NCI-H526 (cell line): ENCODE results near the gene ZNF329.

ENCODE experiments used
- DNase-seq, 2 experiments: peaks; one replicate each; lab custom pipeline; 2025; lab: John Stamatoyannopoulos, UW

The ZNF329 gene

DNA sequence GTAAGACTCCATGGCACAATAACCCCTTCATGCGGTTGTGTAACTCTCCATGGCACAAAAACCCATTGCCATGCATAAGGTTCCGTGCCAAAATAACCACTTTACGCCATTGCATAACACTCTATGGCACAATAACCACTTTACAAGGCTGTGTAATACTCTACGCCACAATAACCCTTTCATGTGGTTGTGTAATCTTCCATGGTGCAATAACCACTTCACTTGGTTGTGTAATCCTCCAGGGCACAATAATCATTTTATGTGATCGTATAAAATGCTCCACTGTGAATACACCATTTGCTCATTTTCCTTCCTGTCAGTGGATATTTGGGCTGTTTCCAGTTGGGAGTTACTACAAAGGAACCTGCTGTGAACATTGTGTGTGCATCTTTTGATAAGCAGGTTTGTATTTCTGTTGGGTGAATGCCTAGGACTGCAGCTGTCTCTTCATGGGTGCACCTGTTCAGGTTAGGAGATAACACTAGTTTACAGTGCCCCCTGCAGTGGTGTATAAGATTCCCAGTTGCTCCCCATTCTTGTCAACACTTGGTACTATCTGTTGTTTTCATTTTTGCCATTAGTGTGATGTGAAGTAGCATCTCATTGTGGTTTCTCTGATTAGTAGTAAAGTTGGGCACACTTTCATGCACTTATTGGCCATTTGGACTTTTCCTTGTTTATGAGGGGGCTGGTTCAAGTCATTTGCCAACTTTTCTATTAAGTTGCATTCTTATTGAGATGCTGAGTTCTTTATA is 31.4 kb downstream of the ZNF329 start:
- no peak for DNase-seq

DNA sequence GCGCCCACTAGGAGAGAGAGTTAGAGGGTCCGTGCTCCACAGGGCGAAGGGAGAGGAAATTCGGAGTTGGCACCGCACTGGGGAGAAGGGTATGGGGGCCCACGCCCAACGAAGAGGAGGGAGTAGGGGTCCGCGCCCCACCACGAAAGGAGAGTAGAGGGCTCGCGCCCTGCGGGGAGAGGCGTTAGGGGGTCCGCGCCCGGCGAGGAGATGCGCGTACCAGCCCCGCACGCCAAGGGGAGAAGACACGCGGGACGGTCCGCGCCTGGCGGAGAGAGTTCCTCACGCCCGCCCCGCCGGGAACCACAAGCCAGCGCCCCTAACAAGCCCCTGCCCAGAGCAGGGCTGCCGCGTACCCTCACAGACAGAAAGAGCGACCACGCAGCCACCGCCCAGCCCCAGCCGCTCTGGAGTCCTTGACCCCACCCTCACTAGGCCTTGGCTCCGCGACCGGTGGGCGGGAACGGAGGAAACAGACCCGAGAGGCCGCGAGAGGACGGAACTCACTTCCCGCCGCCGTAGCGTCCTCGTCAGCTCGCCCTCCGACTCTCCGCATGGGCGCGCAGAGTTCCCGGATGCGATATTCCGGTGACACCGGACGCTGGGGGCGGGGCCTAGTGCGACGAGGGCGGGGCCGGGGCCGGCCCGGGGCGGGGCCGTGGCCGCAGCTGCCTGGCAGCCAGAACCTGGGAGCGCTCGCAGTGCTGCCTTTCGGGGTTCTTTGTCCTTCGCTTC is 32.6 kb downstream of the ZNF329 start:
- DNase-seq, result no peak

DNA sequence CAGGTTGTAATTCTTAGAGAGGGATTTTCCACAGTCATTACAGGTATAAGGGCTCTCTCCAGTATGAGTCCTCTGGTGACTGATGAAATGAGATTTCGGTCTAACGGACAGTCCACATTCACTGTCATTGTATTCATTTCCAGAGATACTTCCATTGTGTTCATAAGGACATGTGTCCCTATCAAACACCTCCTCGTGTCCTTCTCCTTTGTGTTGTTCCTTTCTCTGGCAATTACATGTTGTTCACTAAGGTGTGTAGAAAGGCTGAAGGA is 42.1 kb downstream of the ZNF329 start:
- DNase-seq, result no peak

DNA sequence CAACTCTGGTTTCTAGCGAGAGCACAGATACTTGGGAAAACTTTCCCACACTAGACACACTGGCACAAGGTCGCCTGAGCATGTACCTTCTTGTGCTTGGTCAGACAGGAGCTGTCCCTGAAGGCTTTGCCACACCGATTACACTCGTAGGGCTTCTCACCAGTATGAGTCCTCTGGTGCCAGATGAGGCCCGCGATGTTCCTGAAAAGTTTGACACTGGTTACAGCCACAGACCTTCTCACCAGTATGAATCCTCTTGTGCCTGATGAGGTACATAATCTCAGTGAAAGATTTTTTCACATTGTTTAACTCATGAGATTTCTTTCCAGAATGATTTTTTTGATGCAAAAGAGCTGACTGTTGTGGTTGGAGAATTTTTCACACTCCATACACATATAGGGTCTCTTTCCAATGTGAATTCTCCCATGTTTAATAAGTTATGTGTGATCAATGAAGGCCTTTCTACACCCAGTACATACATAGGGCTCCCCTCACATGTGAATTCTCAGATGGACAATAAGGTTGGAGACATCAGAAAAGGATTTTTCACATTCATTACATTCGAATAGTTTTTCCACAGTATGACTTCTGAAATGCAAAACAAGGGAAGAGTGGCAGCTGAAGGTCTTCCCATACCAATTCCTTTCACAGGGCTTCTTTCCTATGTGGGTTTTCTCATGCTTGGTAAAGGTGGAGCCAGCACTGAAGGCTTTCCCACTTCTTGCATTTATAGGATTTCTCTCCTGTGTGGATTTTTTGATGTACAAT is 42.6 kb downstream of the ZNF329 start:
- DNase-seq, result no peak

DNA sequence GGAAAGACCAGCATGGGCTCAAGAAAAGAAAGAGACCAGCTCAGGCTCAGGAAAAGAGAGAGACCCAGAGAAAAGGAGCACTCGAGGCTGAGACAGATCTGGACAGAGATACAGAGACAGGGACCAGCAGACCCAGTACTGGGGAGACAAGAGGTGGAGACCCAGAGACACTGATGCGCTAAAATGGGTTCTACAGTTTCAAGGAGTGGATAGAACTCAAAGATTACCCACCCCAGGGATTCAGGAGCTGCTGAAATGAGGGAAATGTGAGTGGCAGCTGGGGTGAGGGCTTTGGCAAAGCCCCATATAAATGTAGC is 51.9 kb downstream of the ZNF329 start:
- DNase-seq, result no peak

DNA sequence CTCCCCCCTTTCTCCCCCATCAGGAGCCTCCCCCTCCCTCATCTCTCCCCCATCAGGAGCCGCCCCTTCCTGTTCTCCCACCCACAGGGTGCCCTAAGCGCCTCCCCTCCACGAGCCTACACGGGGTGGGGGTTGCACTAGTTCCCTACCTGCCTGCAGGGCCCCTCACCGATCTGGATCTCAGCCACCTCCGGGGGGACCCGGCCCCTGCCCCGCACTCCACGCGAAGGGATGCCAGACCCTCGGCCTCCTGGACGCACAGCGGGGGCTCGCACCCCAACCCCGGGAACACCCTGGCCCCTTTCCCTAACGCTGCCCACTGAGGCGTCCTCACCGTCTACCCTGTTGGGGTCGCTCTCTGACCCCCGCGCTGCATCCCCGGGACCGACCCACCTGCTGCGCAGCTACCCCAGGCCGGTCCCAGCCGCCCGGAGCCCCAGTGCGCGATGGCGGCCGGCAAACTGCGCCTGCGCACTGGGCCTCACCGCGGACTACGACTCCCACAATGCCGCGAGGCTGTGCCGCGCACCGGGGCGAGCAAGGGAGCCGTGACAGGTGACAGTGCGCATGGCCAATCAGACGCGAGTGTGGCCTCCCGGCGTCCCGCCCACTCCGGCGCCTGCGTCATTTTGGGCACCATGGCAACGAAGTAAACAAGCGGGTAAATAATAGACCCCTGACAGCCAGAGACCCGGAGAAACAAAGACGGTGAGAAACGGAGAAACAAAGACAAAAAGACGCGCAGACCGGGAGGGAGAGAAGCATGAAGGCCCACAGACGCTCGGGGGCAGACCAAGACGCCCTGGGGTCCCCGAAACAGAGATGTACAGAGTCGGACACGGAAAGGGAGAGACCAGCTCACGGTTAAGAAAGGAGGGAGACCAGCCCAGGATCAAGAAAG is 52.6 kb downstream of the ZNF329 start, which contains the start of gene ZSCAN18:
ZSCAN18 (minus strand) TSS at position 451 of the 901 bp plus-strand sequence. CDS start 7,964 bp downstream, outside the sequence.
- peak; percentile 90 to 97 for DNase-seq

DNA sequence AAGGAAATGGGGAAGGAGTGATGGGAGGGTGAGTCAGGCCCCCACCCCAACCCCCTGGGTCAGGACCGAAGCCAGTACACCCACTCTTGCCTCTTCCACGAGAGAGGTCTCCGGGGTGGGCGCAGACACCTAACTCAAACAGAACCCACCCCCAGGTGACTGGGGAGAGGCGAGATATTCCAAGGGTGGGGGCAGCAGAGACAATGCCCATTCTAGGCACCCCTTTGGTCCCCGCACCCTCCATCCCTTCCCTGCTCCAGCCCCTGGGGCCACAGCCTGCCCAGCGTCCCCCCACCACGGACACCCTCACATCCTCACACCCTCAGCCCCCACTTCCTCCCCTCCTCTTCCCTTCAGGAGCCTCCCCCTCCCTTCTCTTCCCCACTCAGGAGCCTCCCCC is 53.2 kb downstream of the ZNF329 start:
- DNase-seq, result no peak

DNA sequence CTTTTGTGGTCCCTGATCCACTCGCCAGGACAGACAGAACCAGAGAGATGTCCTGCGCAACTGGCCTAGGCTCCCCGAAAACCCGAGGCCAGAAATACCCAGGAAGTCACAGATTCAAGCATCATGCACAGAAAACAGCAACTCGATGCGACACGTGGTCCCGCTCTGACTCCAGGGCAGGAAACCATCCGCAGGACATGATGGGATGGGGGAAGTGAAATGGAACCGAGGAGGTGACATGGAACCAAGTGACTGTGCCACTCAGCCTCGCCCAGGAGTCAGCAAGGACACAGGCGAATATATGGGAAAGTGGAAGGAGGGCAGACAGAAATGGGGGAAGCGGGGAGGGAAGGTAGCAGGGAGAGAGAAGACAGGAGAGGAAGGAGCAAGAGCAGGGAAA is 53.7 kb downstream of the ZNF329 start:
- DNase-seq, result no peak

DNA sequence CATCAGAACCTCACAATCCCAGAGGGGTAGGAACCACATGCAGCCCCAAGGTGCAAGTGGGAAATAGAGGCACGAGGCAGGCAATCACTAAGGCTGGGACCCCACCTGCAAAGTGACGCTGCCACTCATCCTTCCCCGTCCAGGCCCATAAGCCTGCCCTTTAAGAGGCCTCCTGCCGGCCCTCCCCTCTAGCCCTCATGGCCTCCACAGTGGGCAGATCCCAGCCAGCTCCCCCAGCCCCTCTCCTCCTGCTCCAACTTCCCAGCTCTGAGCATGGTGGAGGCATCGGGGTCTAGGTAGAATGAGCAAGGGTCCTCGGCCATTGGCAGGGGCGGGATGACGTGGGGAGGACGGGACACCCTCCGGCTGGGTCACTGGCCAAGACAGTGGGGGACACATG is 55.3 kb downstream of the ZNF329 start:
- DNase-seq, result no peak

DNA sequence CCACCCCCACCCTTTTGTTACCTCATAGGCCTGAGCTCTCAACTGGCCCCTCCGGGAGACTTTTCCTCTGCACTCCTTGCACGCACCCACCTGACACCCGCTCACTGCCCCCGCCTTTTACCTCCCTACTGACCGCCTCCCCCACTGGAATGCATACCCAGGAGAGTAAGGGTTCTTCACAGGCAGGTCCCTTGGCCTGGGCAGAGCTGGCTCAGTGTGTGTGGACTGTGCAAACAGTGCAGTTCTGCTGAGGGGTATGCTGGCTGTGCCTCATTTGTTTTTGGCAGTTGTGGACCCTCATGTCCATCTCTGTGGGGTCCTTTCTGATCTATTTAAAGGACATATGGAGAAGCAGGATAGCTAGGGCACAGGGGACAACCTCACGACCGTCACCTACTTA is 57.5 kb downstream of the ZNF329 start:
- DNase-seq, result no peak

DNA sequence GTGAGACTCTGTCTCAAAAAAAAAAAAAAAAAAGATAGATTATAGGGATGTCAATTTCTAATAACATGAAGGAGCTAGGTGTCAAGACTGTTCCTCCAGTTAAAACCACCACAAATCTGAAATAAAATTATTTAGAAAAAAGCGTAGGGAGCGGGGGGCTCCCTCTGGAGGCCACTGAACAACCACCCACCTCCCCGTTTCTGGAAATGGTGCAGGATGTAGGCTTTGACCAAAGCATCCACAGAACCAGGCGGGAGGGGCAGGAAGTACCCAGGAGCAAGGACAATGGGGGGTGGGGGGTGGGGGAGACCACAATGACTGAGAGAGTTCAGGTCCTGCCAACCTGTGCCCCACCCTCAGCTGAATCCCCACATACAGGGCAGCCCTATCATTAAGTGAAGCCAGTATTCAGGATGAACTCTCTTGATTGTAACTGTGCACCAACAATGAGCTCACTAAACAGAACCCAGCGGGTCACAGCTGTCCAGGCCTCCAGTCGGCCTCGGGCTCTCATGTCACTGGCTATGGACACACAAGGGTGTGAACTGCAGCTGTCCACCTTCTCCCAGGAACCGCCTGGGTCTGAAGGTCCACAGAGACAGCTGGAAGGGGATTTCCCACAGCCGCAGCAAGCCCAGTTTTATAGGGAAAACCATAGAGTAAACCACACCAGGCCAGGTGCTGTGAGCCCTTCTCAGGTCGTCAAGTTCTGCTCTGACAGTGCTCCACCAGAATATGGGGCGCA is 59.2 kb downstream of the ZNF329 start:
- DNase-seq, result no peak

DNA sequence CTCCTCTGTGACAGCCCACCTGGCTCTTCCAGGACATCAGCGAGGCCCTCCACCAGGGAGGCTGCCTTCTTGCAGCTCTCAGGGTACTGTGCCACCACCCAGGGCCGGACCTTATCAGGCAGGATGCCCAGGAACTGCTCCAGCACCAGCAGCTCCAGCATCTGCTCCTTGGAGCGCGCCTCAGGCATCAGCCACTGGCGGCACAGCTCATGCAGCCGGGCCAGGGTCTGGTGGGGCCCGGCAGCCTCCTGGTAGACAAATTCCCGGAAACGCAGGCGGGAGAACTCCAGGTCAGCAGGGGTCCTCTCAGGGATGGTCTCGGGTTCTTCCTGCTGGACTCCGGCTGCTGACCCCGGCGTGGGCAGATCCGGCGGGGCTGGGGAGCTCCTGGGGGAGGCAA is 60.7 kb downstream of the ZNF329 start:
- no peak for DNase-seq

DNA sequence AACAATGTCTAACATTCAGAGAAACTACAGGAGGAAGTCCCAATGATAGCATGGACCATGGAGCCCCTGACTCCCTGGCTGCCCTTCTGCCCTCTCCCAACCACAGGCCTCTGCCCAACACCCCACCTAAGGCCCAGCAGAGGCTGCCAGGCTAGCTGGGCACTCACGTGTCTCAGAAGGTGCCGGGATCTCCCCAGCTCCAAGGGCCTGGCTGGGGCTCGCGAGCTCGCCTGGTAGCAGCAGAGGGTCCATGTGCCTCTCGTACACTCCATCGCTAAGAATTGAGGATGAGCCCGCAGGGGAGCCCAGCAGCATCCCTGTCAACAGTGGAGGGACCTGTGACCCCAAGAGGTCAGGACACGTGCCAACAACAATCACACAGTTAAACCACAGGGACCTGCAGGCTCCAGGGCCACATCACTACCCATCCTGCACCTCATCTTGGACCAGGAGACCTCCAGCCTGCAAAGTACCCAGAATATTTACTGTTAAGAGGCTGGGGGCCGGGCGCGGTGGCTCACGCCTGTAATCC is 62.0 kb downstream of the ZNF329 start:
- DNase-seq, result no peak

DNA sequence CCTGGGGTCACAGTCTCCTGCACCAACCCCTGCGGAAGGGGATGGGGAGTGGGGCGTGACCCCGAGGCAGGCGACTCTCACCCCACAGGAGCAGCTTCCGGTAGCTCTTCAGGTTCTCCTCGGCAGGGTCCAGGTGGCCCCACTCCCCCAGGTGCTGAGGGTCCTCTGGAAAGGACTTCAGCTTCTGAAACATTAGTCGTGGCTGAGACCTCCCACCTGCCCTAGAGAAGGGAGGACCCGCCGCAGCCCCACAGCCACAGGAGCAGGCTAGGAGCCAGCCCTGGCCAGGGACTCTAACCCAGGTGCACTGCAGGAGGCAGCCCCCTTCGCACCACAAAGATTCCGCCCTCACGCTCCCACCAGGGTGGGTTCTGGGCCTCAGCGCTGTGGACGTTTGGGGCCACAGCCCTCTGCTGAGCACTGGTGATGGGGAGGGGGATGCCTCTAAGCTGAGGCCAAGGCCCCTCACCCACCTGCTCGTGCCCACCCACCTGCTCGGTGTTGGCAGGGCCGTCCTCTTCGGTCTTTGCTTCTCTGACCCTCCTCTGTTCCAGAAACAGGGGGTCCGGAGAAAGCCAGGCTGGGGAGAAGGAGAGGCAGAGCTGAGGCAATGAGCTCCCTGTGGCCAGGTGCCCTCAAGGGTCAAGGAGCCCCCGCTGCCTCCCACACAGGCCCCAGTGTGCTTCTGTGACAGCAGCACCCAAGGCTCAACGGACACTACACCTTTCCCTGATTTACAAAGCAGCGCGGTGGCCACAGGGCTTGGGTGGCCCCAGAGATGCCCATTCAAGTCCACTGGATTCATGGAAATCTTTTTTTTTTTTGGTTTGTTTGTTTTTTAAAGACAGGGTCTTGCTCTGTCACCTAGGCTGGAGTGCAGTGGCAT is 63.5 kb downstream of the ZNF329 start:
- DNase-seq, result no peak

DNA sequence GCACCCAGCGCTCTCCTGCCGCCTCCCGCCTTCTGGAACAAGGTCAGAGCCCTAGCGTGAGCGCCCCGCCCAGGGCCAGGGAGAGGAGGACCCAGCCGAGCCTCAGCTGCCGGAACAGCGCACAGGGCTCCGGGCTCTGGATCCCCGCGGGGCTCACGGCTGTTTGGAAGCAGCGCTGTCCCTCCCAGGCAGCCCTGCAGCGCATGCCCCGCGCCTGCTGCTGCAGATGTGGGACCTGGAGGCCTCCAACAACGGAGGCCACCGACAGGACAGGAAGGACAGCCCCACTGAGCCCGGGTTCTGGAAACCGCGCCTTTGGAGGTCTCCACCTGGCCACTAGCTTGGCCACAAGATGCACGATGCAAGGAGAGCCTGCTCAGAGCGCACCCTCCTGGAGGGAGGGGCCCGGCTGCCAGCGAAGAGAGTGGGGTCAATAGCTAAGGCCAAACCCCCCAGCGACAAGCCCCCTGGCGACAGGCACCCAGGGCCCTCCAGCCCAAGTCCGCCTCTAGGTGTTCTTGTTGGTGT is 65.2 kb downstream of the ZNF329 start:
- DNase-seq, result no peak

DNA sequence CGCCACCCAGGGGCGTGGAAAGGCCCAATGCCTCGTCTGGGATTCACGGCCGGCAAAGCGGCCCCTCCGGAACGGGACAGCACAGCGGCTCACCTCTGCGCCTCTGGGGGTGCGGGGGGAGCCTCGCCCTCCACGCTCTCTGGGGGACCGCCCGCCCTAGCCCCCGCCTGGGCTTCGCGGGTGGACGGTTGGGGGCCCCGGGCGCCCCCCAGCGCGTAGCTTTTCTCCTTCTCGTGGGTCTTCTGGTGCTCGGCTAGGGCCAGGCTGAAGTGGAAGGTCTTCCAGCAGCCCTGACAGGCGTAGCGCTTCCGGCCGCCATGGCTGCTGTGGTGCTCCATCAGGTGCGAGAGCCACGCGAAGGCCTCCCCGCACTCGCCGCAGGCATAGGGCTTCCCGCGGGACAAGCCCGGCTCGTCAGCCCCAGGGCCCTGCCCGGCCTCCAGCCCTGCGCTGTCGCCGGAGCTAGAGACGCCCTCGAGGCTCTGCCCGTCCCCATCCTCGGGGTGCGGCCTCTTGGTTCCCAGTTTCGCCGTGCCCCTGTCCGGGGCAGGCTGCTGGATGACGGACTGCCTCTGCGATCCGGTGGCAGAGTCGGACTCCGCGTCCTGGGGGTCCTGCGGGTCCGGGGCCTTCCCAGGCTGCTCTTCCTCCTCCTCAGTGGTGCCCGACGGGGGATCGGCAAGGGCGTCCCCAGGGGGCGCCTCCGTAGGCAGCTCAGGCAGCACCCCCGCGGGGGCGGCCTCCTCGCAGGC is 65.8 kb downstream of the ZNF329 start:
- no peak for DNase-seq

DNA sequence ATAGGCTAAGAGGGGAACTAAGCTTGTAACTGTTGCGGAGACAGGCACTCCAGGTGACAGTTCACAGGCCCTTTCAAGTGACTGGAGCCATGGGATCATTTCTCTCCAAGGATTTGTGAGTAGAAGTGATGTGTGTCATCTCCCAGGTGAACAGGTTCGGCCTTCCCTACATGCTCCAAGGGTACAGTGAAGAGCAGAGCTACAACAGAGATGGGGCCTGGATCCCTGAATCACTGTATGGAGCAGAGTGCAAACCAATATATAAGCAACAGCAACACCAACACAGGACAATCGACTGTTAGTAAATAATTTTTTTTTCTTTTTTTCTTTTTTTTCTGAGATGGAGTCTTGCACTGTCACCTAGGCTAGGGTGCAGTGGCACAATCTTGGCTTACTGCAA is 67.6 kb downstream of the ZNF329 start:
- no peak for DNase-seq

DNA sequence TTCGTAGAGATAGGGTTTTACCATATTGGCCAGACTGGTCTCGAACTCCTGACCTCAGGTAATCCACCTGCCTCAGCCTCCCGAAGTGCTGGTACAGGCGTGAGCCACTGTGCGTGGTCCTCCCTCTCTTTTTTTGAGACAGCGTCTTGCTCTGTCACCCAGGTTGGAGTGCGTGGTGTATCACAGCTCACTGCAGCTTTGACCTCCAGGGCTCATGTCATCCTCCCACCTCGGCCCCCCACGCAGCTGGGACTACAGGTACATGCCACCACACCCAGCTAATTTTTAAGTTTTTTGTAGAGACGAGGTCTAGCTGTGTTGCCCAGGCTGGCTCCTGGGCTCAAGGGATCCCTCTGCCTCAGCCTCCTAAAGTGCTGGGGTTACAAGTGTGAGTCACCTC is 70.8 kb downstream of the ZNF329 start:
- no peak for DNase-seq
